ENCODE results near the gene FAM163B.

FAM163B gene

GRCh38 chr9:133653638-133654037 lies 44.4 kb upstream of the FAM163B start:
- DNase-seq (ENCODE audit: low read depth, low spot score): no peak
- in situ Hi-C loops (cut with HindIII; ENCODE audit: low sequenced_read_pairs): no loop called here
- no peak overlapping the region for H3K4me3 ChIP-seq (ENCODE audit: low read depth, low read length)
- TF ChIP-seq, protein P1, sequence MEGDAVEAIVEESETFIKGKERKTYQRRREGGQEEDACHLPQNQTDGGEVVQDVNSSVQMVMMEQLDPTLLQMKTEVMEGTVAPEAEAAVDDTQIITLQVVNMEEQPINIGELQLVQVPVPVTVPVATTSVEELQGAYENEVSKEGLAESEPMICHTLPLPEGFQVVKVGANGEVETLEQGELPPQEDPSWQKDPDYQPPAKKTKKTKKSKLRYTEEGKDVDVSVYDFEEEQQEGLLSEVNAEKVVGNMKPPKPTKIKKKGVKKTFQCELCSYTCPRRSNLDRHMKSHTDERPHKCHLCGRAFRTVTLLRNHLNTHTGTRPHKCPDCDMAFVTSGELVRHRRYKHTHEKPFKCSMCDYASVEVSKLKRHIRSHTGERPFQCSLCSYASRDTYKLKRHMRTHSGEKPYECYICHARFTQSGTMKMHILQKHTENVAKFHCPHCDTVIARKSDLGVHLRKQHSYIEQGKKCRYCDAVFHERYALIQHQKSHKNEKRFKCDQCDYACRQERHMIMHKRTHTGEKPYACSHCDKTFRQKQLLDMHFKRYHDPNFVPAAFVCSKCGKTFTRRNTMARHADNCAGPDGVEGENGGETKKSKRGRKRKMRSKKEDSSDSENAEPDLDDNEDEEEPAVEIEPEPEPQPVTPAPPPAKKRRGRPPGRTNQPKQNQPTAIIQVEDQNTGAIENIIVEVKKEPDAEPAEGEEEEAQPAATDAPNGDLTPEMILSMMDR (IDR thresholded peaks at IDR 0.05; ENCODE audit: low read depth, low read length): no peak

- no peak for DNase-seq (ENCODE audit: low read depth, low spot score)
- no peak overlapping the region for H3K4me3 ChIP-seq (ENCODE audit: low read depth, low read length)
- in situ Hi-C loops (cut with HindIII; ENCODE audit: low sequenced_read_pairs): no loop called here
- TF ChIP-seq, protein P1 (IDR thresholded peaks at IDR 0.05; ENCODE audit: low read depth, low read length): no peak
These were observed 40.8 kb upstream of the FAM163B start for GRCh38 chr9:133650026-133650425.

GRCh38 chr9:133649194-133649593 lies 40.0 kb upstream of the FAM163B start:
- DNase-seq (ENCODE audit: low read depth, low spot score): no peak
- in situ Hi-C loops (cut with HindIII; ENCODE audit: low sequenced_read_pairs): no loop called here
- no peak overlapping the region for H3K4me3 ChIP-seq (ENCODE audit: low read depth, low read length)
- TF ChIP-seq, protein P1 (IDR thresholded peaks at IDR 0.05; ENCODE audit: low read depth, low read length): no peak

- H3K4me3 ChIP-seq (ENCODE audit: low read depth, low read length): no peak overlapping the region
- DNase-seq (ENCODE audit: low read depth, low spot score): no peak
- in situ Hi-C loops (cut with HindIII; ENCODE audit: low sequenced_read_pairs): no loop called here
- TF ChIP-seq, protein P1 (IDR thresholded peaks at IDR 0.05; ENCODE audit: low read depth, low read length): no peak
These were observed 38.7 kb upstream of the FAM163B start for GRCh38 chr9:133647765-133648469.

GRCh38 chr9:133647148-133647547 lies 38.0 kb upstream of the FAM163B start:
- TF ChIP-seq, protein P1 (IDR thresholded peaks at IDR 0.05; ENCODE audit: low read depth, low read length): no peak
- DNase-seq (ENCODE audit: low read depth, low spot score): no peak
- H3K4me3 ChIP-seq (ENCODE audit: low read depth, low read length): no peak overlapping the region
- in situ Hi-C loops (cut with HindIII; ENCODE audit: low sequenced_read_pairs): no loop called here

- in situ Hi-C loops (cut with HindIII; ENCODE audit: low sequenced_read_pairs): no loop called here
These were observed 36.0 kb upstream of the FAM163B start for GRCh38 chr9:133645021-133645765.

More at GRCh38 chr9:133645021-133645765, 36.0 kb upstream of the FAM163B start:
- no peak overlapping the region for H3K4me3 ChIP-seq (ENCODE audit: low read depth, low read length)
- TF ChIP-seq, protein P1 (IDR thresholded peaks at IDR 0.05; ENCODE audit: low read depth, low read length): no peak
- no peak for DNase-seq (ENCODE audit: low read depth, low spot score)
